ENCODE data around the gene IFITM1. TPM values are rescaled to one million over a fixed set of nuclear protein-coding genes. Genes with fewer than 3 reads are reported as not detected.
"Not testable (repeated sequence)": the region's sequence is repeated elsewhere in the genome, so short reads cannot be mapped to it uniquely, and the experiment has no call there.

IFITM1 gene
- polyA plus RNA-seq, 3 donors = 26.0 to 49.5 (median 36.3) TPM

- Histone ChIP-seq H4K20me1 (ENCODE audit: insufficient read depth, low read length) (no peaks in the 10 kb centered on the region), H3K4me1 (ENCODE audit: control insufficient read depth in 1 of 2, insufficient read depth in 2 of 2, low read length in 2 of 2) (peaks cover 3 to 6% of the 10 kb centered on the region in 2 donors), H2AFZ (ENCODE audit: insufficient read depth, low read depth, low read length, poor library complexity, severe bottlenecking) (no peak overlapping the region), H3K36me3 (replicated peaks in 1 of 2; ENCODE audit: control insufficient read depth in 1 of 2, insufficient read depth in 2 of 2, low read length in 2 of 2) (no peaks in the 10 kb centered on the region), H3K27ac (ENCODE audit: low read depth in 1 of 2, low read length in 2 of 2) (no peak overlapping the region), H3K9me3 (replicated peaks in 1 of 2; ENCODE audit: control insufficient read depth in 1 of 2, insufficient read depth in 1 of 2, low read length in 2 of 2) (no peaks in the 10 kb centered on the region), H3K4me3 (replicated peaks in 1 of 3; ENCODE audit: low read depth in 2 of 3, low read length in 3 of 3) (no peak overlapping the region), H3K79me2 (ENCODE audit: insufficient read depth, low read length) (no peaks in the 10 kb centered on the region), H3K4me2 (replicated peaks; ENCODE audit: extremely low read depth, low read length, poor library complexity, severe bottlenecking) (no peak overlapping the region), H3K27me3 (ENCODE audit: control insufficient read depth in 2 of 2, insufficient read depth in 2 of 2, low read length in 2 of 2) (no peaks in the 10 kb centered on the region), H3K9ac (ENCODE audit: insufficient read depth, low read length, poor library complexity, severe bottlenecking) (no peak overlapping the region)
- peak overlapping the region in 1 of 7 donors; percentile 10 for H3K27ac Mint-ChIP-seq
- WGBS (ENCODE audit: insufficient coverage) = 100% methylated on average over 6 of the region's 11 CpGs
- no peak for TF ChIP-seq CTCF (IDR thresholded peaks at IDR 0.05)
- no peaks in the 10 kb centered on the region for H3K36me3 Mint-ChIP-seq
- intact Hi-C loops (cut with micrococcal nuclease) = no loop called here
- H3K4me3 Mint-ChIP-seq = no peak overlapping the region
- no peak for DNase-seq
- H3K4me1 Mint-ChIP-seq = peaks cover 11% of the 10 kb centered on the region
- H3K27me3 Mint-ChIP-seq (ENCODE audit: low read depth in 3 of 3) = peaks cover 5 to 21% (median 16%) of the 10 kb centered on the region in 3 donors
- peaks cover 0 to 4% (median 0%) of the 10 kb centered on the region in 7 donors for H3K9me3 Mint-ChIP-seq
Measured at GRCh38 chr11:344836-345578, 31.2 kb downstream of the IFITM1 start.

- DNase-seq = no peak
- H3K9me3 ChIP-seq (replicated peaks in 1 of 2; ENCODE audit: control insufficient read depth in 1 of 2, insufficient read depth in 1 of 2, low read length in 2 of 2) = no peaks in the 10 kb centered on the region
- H3K9ac ChIP-seq (ENCODE audit: insufficient read depth, low read length, poor library complexity, severe bottlenecking) = no peak overlapping the region
- no peak overlapping the region for H3K4me3 ChIP-seq (replicated peaks in 1 of 3; ENCODE audit: low read depth in 2 of 3, low read length in 3 of 3)
- Mint-ChIP-seq H3K36me3 (no peaks in the 10 kb centered on the region), H3K4me3 (no peak overlapping the region), H3K9me3 (peaks cover 0 to 2% (median 0%) of the 10 kb centered on the region in 7 donors), H3K4me1 (peaks cover 16% of the 10 kb centered on the region), H3K27ac (no peak overlapping the region), H3K27me3 (ENCODE audit: low read depth in 3 of 3) (peaks cover 13 to 32% (median 20%) of the 10 kb centered on the region in 3 donors)
- H3K27ac ChIP-seq (ENCODE audit: low read depth in 1 of 2, low read length in 2 of 2) = no peak overlapping the region
- intact Hi-C loops (cut with micrococcal nuclease) = no loop called here
- 100% methylated on average over 2 of the region's 3 CpGs for WGBS (ENCODE audit: insufficient coverage)
- H3K79me2 ChIP-seq (ENCODE audit: insufficient read depth, low read length) = no peaks in the 10 kb centered on the region
- peaks cover 0 to 9% of the 10 kb centered on the region in 2 donors for H3K27me3 ChIP-seq (ENCODE audit: control insufficient read depth in 2 of 2, insufficient read depth in 2 of 2, low read length in 2 of 2)
- TF ChIP-seq CTCF (IDR thresholded peaks at IDR 0.05) = no peak
- H2AFZ ChIP-seq (ENCODE audit: insufficient read depth, low read depth, low read length, poor library complexity, severe bottlenecking) = no peak overlapping the region
- H3K4me2 ChIP-seq (replicated peaks; ENCODE audit: extremely low read depth, low read length, poor library complexity, severe bottlenecking) = no peak overlapping the region
- H4K20me1 ChIP-seq (ENCODE audit: insufficient read depth, low read length) = no peaks in the 10 kb centered on the region
- H3K36me3 ChIP-seq (replicated peaks in 1 of 2; ENCODE audit: control insufficient read depth in 1 of 2, insufficient read depth in 2 of 2, low read length in 2 of 2) = no peaks in the 10 kb centered on the region
- peaks cover 11 to 20% of the 10 kb centered on the region in 2 donors for H3K4me1 ChIP-seq (ENCODE audit: control insufficient read depth in 1 of 2, insufficient read depth in 2 of 2, low read length in 2 of 2)
Measured at GRCh38 chr11:346529-346928, 32.7 kb downstream of the IFITM1 start.

- H3K4me1 Mint-ChIP-seq = peaks cover 21% of the 10 kb centered on the region
- H3K4me1 ChIP-seq (ENCODE audit: control insufficient read depth in 1 of 2, insufficient read depth in 2 of 2, low read length in 2 of 2) = peaks cover 11 to 20% of the 10 kb centered on the region in 2 donors
Measured at GRCh38 chr11:349270-349954, 35.6 kb downstream of the IFITM1 start.

More at GRCh38 chr11:349270-349954, 35.6 kb downstream of the IFITM1 start:
- peaks cover 16 to 53% (median 28%) of the 10 kb centered on the region in 3 donors for H3K27me3 Mint-ChIP-seq (ENCODE audit: low read depth in 3 of 3)
- H3K27ac ChIP-seq (ENCODE audit: low read depth in 1 of 2, low read length in 2 of 2); H3K36me3 ChIP-seq (replicated peaks in 1 of 2; ENCODE audit: control insufficient read depth in 1 of 2, insufficient read depth in 2 of 2, low read length in 2 of 2); H4K20me1 ChIP-seq (ENCODE audit: insufficient read depth, low read length); H3K79me2 ChIP-seq (ENCODE audit: insufficient read depth, low read length); H3K4me3 Mint-ChIP-seq; H3K9me3 ChIP-seq (replicated peaks in 1 of 2; ENCODE audit: control insufficient read depth in 1 of 2, insufficient read depth in 1 of 2, low read length in 2 of 2); H3K9me3 Mint-ChIP-seq; intact Hi-C loops (cut with micrococcal nuclease); DNase-seq; H3K4me2 ChIP-seq (replicated peaks; ENCODE audit: extremely low read depth, low read length, poor library complexity, severe bottlenecking); H3K36me3 Mint-ChIP-seq; H2AFZ ChIP-seq (ENCODE audit: insufficient read depth, low read depth, low read length, poor library complexity, severe bottlenecking); H3K4me3 ChIP-seq (replicated peaks in 1 of 3; ENCODE audit: low read depth in 2 of 3, low read length in 3 of 3); H3K9ac ChIP-seq (ENCODE audit: insufficient read depth, low read length, poor library complexity, severe bottlenecking): not testable (repeated sequence)
- H3K27ac Mint-ChIP-seq = peak overlapping the region in 1 of 7 donors; percentile 83
- H3K27me3 ChIP-seq (ENCODE audit: control insufficient read depth in 2 of 2, insufficient read depth in 2 of 2, low read length in 2 of 2) = peaks cover 0 to 13% of the 10 kb centered on the region in 2 donors
- WGBS (ENCODE audit: insufficient coverage) = 93% methylated on average over 7 of the region's 8 CpGs
